ENCODE results near the gene SEMA5A. TPM values are rescaled to one million over a fixed set of nuclear protein-coding genes. Genes with fewer than 3 reads are reported as not detected.

Gene SEMA5A
- polyA plus RNA-seq, 1 donor from 2014 or later: 3.2 TPM

DNA sequence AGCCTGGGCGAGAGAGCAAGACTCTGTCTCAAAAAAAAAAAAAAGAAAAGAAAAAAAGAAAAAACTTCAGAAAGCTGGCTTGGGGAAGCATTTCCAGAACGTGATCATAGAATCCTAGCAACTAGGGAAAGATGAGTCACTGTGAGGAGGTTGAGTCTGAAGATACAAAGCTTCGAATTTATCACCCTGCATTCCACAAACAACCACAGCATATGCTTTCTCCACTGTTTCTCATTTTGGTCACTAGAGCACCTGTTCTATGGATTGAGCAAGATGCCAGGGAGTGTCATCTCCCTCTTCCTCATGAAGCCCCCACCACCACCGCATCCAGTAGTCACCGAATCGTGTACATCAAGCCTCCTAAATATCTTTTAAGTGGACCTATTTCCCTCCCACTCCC is 37.9 kb downstream of the SEMA5A start:
- Histone ChIP-seq H3K9ac (ENCODE audit: low read length) (no peak overlapping the region), H3K79me2 (replicated peaks; ENCODE audit: insufficient read depth, low read length) (no peaks in the 10 kb centered on the region), H2AFZ (ENCODE audit: low read depth, low read length) (no peak overlapping the region), H3K4me2 (ENCODE audit: low read length) (no peak overlapping the region), H3K4me3 (ENCODE audit: low read length) (no peak overlapping the region), H3K36me3 (ENCODE audit: insufficient read depth, low read length) (no peaks in the 10 kb centered on the region), H3K9me2 (ENCODE audit: insufficient read depth, low read length) (no peaks in the 10 kb centered on the region), H4K20me1 (ENCODE audit: insufficient read depth) (no peaks in the 10 kb centered on the region), H3K27ac (ENCODE audit: low read length) (no peak overlapping the region), H3K9me3 (ENCODE audit: low read length) (no peaks in the 10 kb centered on the region), H3F3A (ENCODE audit: insufficient read depth, low read length, poor library complexity, severe bottlenecking) (no peaks in the 10 kb centered on the region), H3K27me3 (ENCODE audit: insufficient read depth, low read depth, low read length) (no peaks in the 10 kb centered on the region)
- TF ChIP-seq, protein P1, sequence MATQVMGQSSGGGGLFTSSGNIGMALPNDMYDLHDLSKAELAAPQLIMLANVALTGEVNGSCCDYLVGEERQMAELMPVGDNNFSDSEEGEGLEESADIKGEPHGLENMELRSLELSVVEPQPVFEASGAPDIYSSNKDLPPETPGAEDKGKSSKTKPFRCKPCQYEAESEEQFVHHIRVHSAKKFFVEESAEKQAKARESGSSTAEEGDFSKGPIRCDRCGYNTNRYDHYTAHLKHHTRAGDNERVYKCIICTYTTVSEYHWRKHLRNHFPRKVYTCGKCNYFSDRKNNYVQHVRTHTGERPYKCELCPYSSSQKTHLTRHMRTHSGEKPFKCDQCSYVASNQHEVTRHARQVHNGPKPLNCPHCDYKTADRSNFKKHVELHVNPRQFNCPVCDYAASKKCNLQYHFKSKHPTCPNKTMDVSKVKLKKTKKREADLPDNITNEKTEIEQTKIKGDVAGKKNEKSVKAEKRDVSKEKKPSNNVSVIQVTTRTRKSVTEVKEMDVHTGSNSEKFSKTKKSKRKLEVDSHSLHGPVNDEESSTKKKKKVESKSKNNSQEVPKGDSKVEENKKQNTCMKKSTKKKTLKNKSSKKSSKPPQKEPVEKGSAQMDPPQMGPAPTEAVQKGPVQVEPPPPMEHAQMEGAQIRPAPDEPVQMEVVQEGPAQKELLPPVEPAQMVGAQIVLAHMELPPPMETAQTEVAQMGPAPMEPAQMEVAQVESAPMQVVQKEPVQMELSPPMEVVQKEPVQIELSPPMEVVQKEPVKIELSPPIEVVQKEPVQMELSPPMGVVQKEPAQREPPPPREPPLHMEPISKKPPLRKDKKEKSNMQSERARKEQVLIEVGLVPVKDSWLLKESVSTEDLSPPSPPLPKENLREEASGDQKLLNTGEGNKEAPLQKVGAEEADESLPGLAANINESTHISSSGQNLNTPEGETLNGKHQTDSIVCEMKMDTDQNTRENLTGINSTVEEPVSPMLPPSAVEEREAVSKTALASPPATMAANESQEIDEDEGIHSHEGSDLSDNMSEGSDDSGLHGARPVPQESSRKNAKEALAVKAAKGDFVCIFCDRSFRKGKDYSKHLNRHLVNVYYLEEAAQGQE (IDR thresholded peaks at IDR 0.05; ENCODE audit: borderline replicate concordance): no peak

DNA sequence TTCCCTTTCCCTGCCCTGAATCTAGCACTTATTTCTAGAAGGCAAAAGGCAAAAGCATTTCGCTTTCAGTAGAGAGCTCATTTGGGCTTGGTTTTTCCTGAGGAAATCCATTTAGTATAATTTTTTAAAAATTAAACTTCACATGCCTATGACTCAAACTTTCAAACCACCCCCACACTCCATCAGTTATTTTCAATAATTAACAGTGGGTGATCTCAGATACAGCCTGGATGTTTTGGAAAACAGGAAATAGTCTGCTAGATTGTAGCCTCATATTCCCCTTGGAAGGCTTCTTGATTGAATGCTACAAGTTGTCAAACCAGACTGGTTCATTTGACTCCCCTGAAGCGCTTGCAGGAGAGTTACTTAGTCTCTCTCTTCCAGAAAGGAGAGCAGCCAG is 40.6 kb downstream of the SEMA5A start:
- H3F3A ChIP-seq (ENCODE audit: insufficient read depth, low read length, poor library complexity, severe bottlenecking): no peaks in the 10 kb centered on the region
- no peaks in the 10 kb centered on the region for H3K9me2 ChIP-seq (ENCODE audit: insufficient read depth, low read length)
- H4K20me1 ChIP-seq (ENCODE audit: insufficient read depth): no peaks in the 10 kb centered on the region
- no peak overlapping the region for H3K27ac ChIP-seq (ENCODE audit: low read length)
- no peak overlapping the region for H3K4me3 ChIP-seq (ENCODE audit: low read length)
- no peak overlapping the region for H3K4me2 ChIP-seq (ENCODE audit: low read length)
- no peak overlapping the region for H3K9ac ChIP-seq (ENCODE audit: low read length)
- H3K36me3 ChIP-seq (ENCODE audit: insufficient read depth, low read length): no peaks in the 10 kb centered on the region
- TF ChIP-seq, protein P2, sequence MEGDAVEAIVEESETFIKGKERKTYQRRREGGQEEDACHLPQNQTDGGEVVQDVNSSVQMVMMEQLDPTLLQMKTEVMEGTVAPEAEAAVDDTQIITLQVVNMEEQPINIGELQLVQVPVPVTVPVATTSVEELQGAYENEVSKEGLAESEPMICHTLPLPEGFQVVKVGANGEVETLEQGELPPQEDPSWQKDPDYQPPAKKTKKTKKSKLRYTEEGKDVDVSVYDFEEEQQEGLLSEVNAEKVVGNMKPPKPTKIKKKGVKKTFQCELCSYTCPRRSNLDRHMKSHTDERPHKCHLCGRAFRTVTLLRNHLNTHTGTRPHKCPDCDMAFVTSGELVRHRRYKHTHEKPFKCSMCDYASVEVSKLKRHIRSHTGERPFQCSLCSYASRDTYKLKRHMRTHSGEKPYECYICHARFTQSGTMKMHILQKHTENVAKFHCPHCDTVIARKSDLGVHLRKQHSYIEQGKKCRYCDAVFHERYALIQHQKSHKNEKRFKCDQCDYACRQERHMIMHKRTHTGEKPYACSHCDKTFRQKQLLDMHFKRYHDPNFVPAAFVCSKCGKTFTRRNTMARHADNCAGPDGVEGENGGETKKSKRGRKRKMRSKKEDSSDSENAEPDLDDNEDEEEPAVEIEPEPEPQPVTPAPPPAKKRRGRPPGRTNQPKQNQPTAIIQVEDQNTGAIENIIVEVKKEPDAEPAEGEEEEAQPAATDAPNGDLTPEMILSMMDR (IDR thresholded peaks at IDR 0.05; ENCODE audit: poor library complexity, severe bottlenecking): no peak
- TF ChIP-seq, protein P1 (IDR thresholded peaks at IDR 0.05; ENCODE audit: borderline replicate concordance): no peak
- TF ChIP-seq RAD21 (conservative IDR thresholded peaks at IDR 0.05) (no peak), EZH2 (IDR thresholded peaks at IDR 0.05; ENCODE audit: borderline replicate concordance, insufficient read depth, low read length, poor library complexity, severe bottlenecking) (no peak), EP300 (conservative IDR thresholded peaks at IDR 0.05; ENCODE audit: poor library complexity, severe bottlenecking) (no peak), MXI1 (conservative IDR thresholded peaks at IDR 0.05; ENCODE audit: poor library complexity, severe bottlenecking) (no peak), POLR2AphosphoS5 (IDR thresholded peaks at IDR 0.05) (no peak), SMC3 (conservative IDR thresholded peaks at IDR 0.05; ENCODE audit: poor library complexity) (no peak), TAF1 (IDR thresholded peaks at IDR 0.05; ENCODE audit: low read depth) (no peak)
- no peaks in the 10 kb centered on the region for H3K79me2 ChIP-seq (replicated peaks; ENCODE audit: insufficient read depth, low read length)
- H3K27me3 ChIP-seq (ENCODE audit: insufficient read depth, low read depth, low read length): no peaks in the 10 kb centered on the region
- no peaks in the 10 kb centered on the region for H3K9me3 ChIP-seq (ENCODE audit: low read length)
- H2AFZ ChIP-seq (ENCODE audit: low read depth, low read length): no peak overlapping the region
